Activated naive CD4-positive, alpha-beta T cell treated with anti-CD3 and anti-CD28 coated beads, Interleukin-2, amount 50 U/mL, for 72 hours (primary cell): ENCODE measurements around the gene LRRC23. TPM values are rescaled to one million over a fixed set of nuclear protein-coding genes. Genes with fewer than 3 reads are reported as not detected.

ENCODE experiments used
- ATAC-seq, 2 donors: fragments of 150-1000 bp; cut with Tn5 transposase; 2 replicates each; pipeline ENCODE4 v1.10.0; 2021; ENCODE audit warnings: mild to moderate bottlenecking in 2 of 2, moderate library complexity in 2 of 2
- DNase-seq, 2 donors: peaks; one replicate each; pipeline ENCODE4 v3.0.0; 2021 to 2022; ENCODE audit warnings: low spot score in 2 of 2
- H3K27ac Mint-ChIP-seq, 2 donors: one replicate each; pipeline ENCODE4 v1.8.0; 2022; ENCODE audit warnings: mild to moderate bottlenecking in 2 of 2, mixed read lengths in 2 of 2
- H3K36me3 Mint-ChIP-seq, 2 donors: one replicate each; pipeline ENCODE4 v1.8.0; 2022; ENCODE audit warnings: mixed read lengths in 2 of 2
- H3K9me3 Mint-ChIP-seq, 2 donors: one replicate each; pipeline ENCODE4 v1.8.0; 2022; ENCODE audit warnings: mixed read lengths in 2 of 2
- total RNA-seq, 2 donors: library from RNA; stranded (reverse); gene quantifications; one replicate each; pipeline ENCODE4 v1.2.3, GENCODE V29; 2022

The LRRC23 gene
- total RNA-seq, 2 donors from 2014 or later: 4.0 to 10.7 TPM

DNA sequence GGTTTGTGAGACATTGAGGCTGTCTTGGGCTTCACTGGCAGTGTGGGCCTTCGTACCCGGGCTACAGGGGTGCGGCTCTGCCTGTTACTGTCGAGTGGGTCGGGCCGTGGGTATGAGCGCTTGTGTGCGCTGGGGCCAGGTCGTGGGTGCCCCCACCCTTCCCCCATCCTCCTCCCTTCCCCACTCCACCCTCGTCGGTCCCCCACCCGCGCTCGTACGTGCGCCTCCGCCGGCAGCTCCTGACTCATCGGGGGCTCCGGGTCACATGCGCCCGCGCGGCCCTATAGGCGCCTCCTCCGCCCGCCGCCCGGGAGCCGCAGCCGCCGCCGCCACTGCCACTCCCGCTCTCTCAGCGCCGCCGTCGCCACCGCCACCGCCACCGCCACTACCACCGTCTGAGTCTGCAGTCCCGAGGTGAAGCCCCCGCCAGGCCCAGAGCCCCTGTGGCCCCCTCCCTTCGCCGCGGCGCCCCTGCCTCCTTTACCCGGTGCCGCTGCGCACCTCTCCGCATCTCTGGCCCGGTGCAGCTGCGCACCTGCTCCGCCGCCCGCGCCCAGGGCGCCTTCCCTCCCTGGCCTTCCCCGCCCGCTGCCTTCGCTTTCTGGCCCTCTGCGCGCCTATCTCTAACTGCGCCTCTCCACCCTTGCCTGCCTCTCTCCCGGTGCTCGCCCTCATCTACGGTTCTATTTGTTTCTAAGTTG lies 9.8 kb downstream of the LRRC23 start, which contains the start of gene ENO2:
TSS of gene ENO2 (plus strand) at position 335 of the 701 bp plus-strand sequence. CDS start 1,253 bp downstream, outside the sequence.
- no peaks in the 10 kb centered on the region for H3K9me3 Mint-ChIP-seq

DNA sequence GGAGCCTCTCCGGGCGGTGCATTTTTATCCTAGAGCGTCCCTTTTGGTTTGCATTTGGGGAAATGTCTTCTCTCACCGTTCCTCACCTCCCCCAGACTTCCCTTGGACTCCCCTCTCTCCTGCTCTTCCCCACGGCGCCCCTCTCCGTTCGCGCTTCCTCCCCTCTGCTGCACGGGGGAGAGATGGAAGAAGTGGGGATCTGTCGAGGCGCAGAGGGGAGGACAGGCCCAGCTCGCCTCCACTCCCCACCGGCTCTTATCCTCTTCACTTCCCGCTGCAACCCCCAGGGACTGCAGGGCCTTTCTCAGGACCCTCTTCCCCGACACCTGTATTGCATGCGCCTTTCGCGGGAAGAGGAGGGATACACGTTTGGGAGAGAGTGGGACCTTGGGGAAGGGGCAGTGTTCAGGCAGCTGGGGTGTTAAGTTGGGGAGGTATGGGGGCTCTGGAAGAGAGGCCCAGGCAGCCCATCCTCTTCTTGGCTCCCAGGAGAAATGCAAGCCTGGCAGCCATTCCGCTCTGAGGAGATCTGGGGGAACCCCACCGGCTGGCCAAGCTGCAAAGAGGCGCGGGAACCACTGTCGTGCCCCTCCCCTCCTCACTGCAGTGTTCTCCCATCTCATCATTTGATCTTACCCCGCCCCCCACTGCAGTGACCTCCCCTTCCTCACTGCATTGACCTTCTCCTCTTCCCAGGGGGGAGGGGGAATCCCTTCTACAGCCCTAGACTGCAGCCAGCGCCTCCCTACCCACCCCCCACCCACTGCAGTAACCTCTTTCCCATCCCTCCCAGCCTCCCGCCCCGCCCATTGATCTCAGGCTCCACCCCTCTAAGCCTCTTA lies 10.5 kb downstream of the LRRC23 start:
- H3K9me3 Mint-ChIP-seq: no peaks in the 10 kb centered on the region
- DNase-seq (no peak), ATAC-seq (peak in 1 of 2 donors; percentile 9)
- peak overlapping the region; percentile 73 to 98 for H3K27ac Mint-ChIP-seq
- H3K36me3 Mint-ChIP-seq: peaks cover 15 to 36% of the 10 kb centered on the region in 2 donors

More for the DNA sequence above, 9.8 kb downstream of the LRRC23 start, which contains the start of gene ENO2:
- peak within 1 kb of the TSS; percentile 73 to 98 for H3K27ac Mint-ChIP-seq
- peak; percentile 80 to 85 for DNase-seq
- peaks cover 7 to 29% of the 10 kb centered on the region in 2 donors for H3K36me3 Mint-ChIP-seq
- ATAC-seq: peak; percentile 90 to 94

DNA sequence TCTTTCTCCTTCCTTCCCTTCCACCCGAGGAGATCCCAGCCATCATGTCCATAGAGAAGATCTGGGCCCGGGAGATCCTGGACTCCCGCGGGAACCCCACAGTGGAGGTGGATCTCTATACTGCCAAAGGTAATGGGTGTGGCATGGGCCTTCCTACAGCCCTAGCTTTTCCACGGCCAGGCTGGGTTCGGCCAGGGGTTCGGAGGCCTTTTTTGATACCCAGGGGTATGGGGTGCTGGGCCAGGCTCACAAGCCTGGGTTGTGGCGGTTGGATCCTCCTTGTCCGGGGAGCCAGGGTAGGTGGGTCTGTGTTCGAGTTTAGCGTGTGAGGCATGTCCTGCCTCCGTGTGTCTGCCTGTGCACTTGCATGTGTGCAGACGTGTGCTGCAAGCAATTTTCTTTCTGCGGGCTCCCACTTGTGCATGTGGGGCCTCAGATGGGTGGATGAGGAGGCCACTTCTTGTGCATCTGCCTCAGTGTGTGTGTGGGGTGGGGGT lies 11.2 kb downstream of the LRRC23 start:
- DNase-seq (no peak), ATAC-seq (no peak)
- H3K9me3 Mint-ChIP-seq: no peaks in the 10 kb centered on the region
- H3K36me3 Mint-ChIP-seq: peaks cover 15 to 38% of the 10 kb centered on the region in 2 donors
- H3K27ac Mint-ChIP-seq: peak overlapping the region in 1 of 2 donors; percentile 98

DNA sequence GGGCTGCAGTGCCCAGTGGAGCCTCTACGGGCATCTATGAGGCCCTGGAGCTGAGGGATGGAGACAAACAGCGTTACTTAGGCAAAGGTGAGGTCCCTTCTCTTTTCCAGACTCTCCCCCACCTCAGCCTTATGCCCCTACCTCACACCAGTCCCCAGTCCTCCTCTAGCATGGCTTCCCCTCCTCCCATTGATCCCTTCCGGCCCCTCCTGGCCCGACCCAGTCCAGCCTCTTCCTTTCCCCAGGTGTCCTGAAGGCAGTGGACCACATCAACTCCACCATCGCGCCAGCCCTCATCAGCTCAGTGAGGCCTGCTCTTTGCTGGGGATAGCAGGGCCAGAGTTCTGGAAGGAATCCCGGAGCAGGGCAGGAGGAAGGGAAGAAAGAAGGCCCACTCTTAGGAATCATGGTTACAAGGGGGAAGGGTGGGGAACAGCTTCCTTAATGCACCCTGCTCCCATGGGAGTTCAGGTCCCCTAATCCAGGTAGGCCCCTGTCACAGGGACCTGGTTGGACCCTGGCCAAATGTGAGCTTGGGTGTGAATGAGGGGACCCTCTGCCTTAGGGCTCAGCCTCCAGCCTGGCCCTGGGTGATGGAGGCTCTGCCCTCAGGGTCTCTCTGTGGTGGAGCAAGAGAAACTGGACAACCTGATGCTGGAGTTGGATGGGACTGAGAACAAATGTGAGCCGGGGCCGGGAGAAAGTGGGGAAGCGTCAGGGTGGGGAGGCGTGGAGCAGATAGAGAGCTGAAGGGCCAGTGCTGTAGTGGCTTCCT lies 12.0 kb downstream of the LRRC23 start:
- Mint-ChIP-seq H3K9me3 (no peaks in the 10 kb centered on the region), H3K27ac (peak overlapping the region in 1 of 2 donors; percentile 78), H3K36me3 (peaks cover 15 to 39% of the 10 kb centered on the region in 2 donors)
- ATAC-seq: no peak
- DNase-seq: no peak

DNA sequence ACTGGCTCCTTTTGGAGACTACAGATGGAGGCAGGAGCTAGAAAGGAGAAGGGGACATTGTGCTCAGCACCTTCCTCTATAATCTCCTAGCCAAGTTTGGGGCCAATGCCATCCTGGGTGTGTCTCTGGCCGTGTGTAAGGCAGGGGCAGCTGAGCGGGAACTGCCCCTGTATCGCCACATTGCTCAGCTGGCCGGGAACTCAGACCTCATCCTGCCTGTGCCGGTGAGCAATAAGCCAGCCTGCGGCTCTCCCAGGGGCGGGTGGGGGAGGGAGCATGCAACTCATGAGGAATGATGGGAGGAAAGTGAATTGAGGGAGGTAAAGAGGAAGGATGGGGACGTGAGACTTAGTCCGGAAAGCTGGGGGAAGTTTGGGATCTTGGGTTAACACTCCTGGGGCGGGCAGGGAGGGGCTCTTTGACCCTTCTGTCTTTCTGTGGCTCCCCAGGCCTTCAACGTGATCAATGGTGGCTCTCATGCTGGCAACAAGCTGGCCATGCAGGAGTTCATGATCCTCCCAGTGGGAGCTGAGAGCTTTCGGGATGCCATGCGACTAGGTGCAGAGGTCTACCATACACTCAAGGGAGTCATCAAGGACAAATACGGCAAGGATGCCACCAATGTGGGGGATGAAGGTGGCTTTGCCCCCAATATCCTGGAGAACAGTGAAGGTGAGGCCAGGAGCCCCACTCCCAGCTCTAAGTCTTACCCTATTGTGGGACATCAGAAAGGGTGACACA lies 13.0 kb downstream of the LRRC23 start:
- Mint-ChIP-seq H3K36me3 (peaks cover 15 to 45% of the 10 kb centered on the region in 2 donors), H3K27ac (no peak overlapping the region), H3K9me3 (no peaks in the 10 kb centered on the region)
- DNase-seq: no peak
- no peak for ATAC-seq

DNA sequence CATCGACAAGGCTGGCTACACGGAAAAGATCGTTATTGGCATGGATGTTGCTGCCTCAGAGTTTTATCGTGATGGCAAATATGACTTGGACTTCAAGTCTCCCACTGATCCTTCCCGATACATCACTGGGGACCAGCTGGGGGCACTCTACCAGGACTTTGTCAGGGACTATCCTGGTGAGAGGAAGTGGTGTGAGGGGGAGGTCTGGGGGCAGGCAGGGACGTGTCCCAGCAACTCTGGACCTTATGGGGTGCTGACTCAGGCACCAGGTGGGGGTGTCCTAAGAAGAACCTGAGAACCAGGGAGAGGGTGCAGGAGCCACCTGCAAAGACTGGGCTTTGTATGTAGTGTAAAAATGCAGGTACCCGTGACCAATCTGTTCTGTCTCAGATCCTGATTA lies 15.0 kb downstream of the LRRC23 start:
- DNase-seq (no peak), ATAC-seq (no peak)
- peaks cover 15 to 45% of the 10 kb centered on the region in 2 donors for H3K36me3 Mint-ChIP-seq
- peak overlapping the region in 1 of 2 donors; percentile 36 for H3K27ac Mint-ChIP-seq
- no peaks in the 10 kb centered on the region for H3K9me3 Mint-ChIP-seq

DNA sequence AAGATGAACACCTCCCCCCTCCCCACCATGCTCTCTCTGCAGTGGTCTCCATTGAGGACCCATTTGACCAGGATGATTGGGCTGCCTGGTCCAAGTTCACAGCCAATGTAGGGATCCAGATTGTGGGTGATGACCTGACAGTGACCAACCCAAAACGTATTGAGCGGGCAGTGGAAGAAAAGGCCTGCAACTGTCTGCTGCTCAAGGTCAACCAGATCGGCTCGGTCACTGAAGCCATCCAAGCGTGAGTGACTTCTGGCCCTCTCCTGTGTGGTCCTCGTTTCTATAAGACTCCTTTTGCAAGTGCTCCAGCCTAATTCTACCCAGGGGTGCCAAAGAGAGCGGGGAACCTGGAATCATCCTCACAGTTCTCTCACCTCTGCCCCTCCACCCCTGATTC lies 16.9 kb downstream of the LRRC23 start:
- DNase-seq: no peak
- ATAC-seq: no peak
- peaks cover 9 to 26% of the 10 kb centered on the region in 2 donors for H3K36me3 Mint-ChIP-seq
- H3K9me3 Mint-ChIP-seq: no peaks in the 10 kb centered on the region
- peak overlapping the region in 1 of 2 donors; percentile 39 for H3K27ac Mint-ChIP-seq

DNA sequence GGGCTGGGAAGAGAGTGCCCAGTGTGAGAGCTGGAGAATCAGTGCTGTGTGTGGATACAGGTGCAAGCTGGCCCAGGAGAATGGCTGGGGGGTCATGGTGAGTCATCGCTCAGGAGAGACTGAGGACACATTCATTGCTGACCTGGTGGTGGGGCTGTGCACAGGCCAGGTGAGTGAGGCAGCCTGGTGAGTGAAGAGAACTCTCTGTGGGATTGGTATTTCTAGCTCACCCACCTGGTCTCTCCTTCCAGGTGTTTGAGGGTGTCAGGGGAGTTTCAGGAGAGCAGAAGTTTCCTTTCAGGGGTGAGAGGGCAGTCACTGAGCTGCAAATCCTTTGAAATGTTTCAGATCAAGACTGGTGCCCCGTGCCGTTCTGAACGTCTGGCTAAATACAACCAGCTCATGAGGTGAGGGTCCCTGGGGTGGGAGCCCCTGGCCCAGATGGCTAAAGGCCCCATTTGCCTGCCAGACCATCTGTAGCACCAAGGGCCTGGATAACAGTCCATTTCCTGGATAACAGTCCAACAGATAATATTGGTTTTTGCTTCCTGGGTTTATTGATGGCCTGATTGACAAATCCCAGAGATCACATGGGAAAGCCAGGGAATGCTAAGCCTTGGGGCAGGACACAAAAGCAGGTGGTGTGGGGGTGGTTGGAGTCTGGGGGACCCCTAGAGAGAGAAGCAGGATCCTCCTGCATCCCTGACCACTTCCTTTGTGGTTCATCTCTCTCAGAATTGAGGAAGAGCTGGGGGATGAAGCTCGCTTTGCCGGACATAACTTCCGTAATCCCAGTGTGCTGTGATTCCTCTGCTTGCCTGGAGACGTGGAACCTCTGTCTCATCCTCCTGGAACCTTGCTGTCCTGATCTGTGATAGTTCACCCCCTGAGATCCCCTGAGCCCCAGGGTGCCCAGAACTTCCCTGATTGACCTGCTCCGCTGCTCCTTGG lies 17.6 kb downstream of the LRRC23 start:
- peak overlapping the region in 1 of 2 donors; percentile 39 for H3K27ac Mint-ChIP-seq

DNA sequence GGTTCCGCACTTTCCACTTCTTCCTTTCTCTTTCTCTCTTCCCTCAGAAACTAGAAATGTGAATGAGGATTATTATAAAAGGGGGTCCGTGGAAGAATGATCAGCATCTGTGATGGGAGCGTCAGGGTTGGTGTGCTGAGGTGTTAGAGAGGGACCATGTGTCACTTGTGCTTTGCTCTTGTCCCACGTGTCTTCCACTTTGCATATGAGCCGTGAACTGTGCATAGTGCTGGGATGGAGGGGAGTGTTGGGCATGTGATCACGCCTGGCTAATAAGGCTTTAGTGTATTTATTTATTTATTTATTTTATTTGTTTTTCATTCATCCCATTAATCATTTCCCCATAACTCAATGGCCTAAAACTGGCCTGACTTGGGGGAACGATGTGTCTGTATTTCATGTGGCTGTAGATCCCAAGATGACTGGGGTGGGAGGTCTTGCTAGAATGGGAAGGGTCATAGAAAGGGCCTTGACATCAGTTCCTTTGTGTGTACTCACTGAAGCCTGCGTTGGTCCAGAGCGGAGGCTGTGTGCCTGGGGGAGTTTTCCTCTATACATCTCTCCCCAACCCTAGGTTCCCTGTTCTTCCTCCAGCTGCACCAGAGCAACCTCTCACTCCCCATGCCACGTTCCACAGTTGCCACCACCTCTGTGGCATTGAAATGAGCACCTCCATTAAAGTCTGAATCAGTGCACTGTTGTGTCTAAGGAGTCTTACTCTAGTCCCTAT lies 18.5 kb downstream of the LRRC23 start:
- H3K27ac Mint-ChIP-seq: no peak overlapping the region
- H3K36me3 Mint-ChIP-seq: peaks cover 9 to 19% of the 10 kb centered on the region in 2 donors
- no peaks in the 10 kb centered on the region for H3K9me3 Mint-ChIP-seq
- ATAC-seq (no peak), DNase-seq (no peak)

More for the DNA sequence above, 17.6 kb downstream of the LRRC23 start:
- Mint-ChIP-seq H3K9me3 (no peaks in the 10 kb centered on the region), H3K36me3 (peaks cover 9 to 19% of the 10 kb centered on the region in 2 donors)
- DNase-seq: no peak
- ATAC-seq: no peak

DNA sequence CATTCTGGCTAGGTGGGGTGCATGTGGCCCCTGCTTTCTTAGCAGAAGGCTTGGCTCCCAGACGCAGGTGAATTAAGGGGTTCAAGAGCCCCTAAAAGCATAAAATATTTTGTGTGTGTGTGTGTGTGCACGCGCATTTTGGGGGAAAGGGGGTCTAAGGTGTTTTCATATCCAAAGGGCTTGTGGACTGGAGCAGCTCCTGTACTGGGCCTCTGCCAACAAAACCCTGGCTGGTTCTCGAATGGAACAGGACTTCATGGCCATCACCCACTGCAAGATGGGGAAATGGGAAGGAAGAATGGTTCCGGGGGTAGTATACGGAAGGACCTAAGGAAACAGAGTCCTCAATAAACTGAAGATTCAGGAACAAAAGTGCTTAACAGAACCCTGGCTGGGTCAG lies 19.2 kb downstream of the LRRC23 start:
- ATAC-seq (no peak), DNase-seq (no peak)
- peaks cover 14 to 24% of the 10 kb centered on the region in 2 donors for H3K36me3 Mint-ChIP-seq
- no peaks in the 10 kb centered on the region for H3K9me3 Mint-ChIP-seq
- H3K27ac Mint-ChIP-seq: peak overlapping the region in 1 of 2 donors; percentile 92

DNA sequence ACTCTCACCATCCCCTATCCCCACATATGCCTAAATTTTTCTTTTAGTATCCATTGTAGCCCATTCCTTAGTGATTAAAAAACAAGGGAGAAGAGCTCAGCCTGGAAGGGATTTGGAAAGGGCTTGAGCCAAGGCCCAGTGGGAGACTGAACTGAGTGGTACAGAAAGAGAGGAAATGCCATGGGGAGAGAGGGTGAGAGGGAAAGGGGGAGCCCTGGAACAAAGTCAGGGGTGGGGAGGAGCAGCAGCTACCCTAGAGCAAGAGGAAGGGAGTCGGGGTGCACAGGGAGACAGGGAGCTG lies 20.6 kb downstream of the LRRC23 start:
- no peak for ATAC-seq
- DNase-seq: no peak
- peak overlapping the region in 1 of 2 donors; percentile 92 for H3K27ac Mint-ChIP-seq
- H3K9me3 Mint-ChIP-seq: no peaks in the 10 kb centered on the region
- peaks cover 6 to 14% of the 10 kb centered on the region in 2 donors for H3K36me3 Mint-ChIP-seq

DNA sequence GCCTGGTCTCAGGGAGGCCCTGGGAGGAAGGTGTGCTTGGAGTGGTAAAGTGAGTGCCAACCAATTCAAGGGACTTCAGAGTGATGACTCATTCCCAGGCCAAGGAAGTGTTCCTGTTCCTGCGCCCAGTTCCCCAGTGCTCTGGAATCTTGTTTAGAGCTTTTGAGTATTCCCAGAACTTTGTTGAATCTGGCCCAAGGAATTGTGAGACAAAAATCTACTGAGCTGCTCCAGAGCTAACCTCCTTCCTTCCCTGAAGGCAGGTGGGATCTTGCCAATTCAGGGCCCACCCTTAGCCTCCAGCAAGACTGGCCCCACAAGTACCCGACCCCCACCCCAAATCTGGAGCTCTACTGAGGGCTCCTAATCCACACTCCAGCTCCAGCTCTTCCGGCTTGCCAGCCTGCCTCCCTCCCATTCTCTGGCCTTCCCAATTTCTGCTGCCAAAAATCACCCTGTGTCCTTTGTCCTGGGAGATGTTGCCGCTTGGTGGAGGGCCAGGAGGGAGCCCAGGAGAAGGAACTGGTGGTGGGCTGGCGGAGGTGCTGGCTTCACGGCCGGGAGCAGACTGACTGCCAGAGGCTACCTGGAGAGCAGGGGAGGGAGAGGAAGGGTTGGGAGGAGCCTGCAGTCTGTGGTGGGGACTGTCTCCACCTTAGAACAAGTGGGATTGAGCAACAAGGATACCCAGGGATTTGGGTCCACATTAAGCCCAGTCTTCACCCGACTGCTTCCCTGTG lies 21.1 kb downstream of the LRRC23 start:
- Mint-ChIP-seq H3K9me3 (no peaks in the 10 kb centered on the region), H3K36me3 (peaks cover 6 to 13% of the 10 kb centered on the region in 2 donors), H3K27ac (peak overlapping the region in 1 of 2 donors; percentile 92)
- no peak for ATAC-seq
- no peak for DNase-seq

DNA sequence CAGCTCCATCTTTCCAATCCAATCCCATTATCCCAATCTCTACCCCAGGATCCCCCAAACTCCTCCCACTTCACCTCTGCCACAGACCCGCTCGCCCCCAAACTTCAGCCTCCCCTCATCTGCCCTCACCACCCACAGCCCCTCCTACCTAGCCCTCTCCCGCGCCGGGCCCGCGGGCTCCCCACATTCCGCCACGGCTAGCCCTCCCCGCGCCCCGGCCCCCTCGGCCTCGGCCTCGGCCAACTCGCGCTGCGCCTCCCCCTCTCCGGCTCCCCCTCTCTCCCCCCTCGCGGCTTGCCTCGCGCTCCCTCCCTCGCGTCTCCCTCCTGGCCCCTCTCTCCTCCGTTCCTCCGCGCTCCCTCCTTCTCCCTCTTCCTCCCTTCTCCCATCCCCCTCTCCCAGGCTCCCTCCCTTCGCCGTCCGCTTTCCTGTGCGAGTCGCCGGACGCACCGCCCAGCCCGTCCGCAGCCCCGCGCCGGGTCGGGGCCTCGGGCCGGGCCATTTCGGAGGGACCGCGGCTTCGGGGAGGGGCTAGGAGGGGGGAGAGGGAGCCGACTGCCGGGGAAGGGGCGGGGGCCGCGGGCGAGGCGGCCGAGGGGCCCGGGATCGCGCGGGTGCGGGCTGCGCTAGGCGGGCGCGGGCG lies 22.9 kb downstream of the LRRC23 start, which contains the start of gene ATN1:
TSS of gene ATN1 (plus strand) at position 581 of the 643 bp plus-strand sequence. CDS start 6,043 bp downstream, outside the sequence.
- DNase-seq (peak in 1 of 2 donors; percentile 43), ATAC-seq (peak; percentile 42 to 45)
- no peaks in the 10 kb centered on the region for H3K9me3 Mint-ChIP-seq
- peaks cover 5 to 6% of the 10 kb centered on the region in 2 donors for H3K36me3 Mint-ChIP-seq
- H3K27ac Mint-ChIP-seq: peak within 1 kb of the TSS; percentile 92 to 94
